ENCODE results near the gene GNAO1.
A peak's percentile ranks its signal among the peaks of the same experiment; 100 is the strongest.

The GNAO1 gene

DNA sequence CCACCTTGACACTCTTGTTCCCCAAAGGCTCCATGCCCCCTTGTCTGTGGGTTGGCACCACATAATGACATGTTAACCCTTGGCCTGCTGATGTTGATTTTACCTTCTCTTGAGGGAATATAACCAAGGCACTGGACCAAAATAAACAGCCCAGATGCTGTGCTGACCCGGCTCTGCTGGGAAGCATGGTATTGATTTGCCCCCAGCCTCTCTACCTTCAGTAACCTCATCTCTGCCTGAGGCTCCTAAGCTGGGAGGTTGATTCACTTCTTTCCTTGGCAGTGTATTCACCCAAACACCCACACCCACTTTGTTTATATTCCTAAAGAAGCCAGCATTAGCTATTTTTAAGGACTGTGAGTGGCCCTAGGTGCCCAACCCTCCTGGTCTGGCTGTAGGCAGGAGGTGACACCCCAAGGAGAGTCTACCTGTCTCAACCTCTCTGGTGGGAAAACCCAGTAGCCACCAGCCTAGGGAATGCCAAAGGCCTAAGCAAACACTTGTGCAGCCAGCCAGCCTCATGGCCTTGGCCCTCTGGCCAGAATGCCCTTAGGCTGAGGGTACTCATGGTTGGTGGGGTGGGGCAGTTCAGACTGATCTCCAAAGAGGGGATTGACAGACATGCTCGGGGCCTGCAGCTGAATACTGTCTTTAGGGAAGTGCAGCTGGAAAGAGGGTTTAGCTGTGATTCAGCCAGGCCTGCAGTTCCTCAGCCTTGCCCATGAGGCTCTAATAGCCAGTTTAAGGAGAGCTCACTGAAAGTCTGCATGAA is 42.7 kb downstream of the GNAO1 start:
- POLR2A ChIA-PET: no interaction called here
- no peak for TF ChIP-seq FOXM1 (IDR thresholded peaks at IDR 0.05; ENCODE audit: borderline replicate concordance)
- no peak for TF ChIP-seq SUZ12 (IDR thresholded peaks at IDR 0.05)
- no peak for TF ChIP-seq FOXA1 (IDR thresholded peaks at IDR 0.05)
- no peak for TF ChIP-seq SP1 (IDR thresholded peaks at IDR 0.05)
- TF ChIP-seq ARNT (IDR thresholded peaks at IDR 0.05): no peak
- no peak for TF ChIP-seq L3MBTL2 (conservative IDR thresholded peaks at IDR 0.05)
- no peak for TF ChIP-seq TARDBP (IDR thresholded peaks at IDR 0.05)
- no peak for TF ChIP-seq ZNF384 (IDR thresholded peaks at IDR 0.05)
- TF ChIP-seq LEF1 (IDR thresholded peaks at IDR 0.05; ENCODE audit: borderline replicate concordance): no peak
- TF ChIP-seq HDGF (IDR thresholded peaks at IDR 0.05; ENCODE audit: borderline replicate concordance): no peak
- no peak for TF ChIP-seq BHLHE40 (IDR thresholded peaks at IDR 0.05; ENCODE audit: borderline replicate concordance)
- TF ChIP-seq FOXK2 (IDR thresholded peaks at IDR 0.05): no peak
- TF ChIP-seq NFRKB (IDR thresholded peaks at IDR 0.05): no peak
- TF ChIP-seq, protein P1, sequence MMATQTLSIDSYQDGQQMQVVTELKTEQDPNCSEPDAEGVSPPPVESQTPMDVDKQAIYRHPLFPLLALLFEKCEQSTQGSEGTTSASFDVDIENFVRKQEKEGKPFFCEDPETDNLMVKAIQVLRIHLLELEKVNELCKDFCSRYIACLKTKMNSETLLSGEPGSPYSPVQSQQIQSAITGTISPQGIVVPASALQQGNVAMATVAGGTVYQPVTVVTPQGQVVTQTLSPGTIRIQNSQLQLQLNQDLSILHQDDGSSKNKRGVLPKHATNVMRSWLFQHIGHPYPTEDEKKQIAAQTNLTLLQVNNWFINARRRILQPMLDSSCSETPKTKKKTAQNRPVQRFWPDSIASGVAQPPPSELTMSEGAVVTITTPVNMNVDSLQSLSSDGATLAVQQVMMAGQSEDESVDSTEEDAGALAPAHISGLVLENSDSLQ (IDR thresholded peaks at IDR 0.05): no peak
- CTCF ChIA-PET: no interaction called here

DNA sequence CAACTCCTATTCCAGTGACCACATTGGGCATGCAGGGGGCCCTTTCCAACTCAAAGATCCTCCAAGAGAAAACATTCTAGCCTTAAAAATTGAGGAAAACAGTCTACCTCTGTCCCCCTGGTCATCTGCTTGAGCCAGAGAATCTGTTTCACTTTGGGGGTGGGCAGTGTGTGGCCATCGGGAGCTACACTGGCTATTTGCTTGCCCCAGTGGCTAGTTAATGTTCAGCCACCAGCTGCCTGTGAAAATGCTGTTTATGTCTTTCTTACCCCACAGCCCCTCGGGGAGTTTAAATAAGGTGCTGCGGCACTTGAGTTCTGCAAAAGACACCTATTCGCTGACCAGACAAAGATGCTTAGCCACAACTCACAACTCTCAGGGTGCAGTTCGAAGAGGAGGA is 43.4 kb downstream of the GNAO1 start:
- DNase-seq (ENCODE audit: extremely low spot score): no peak
- ChIA-PET POLR2A (no interaction called here), CTCF (no interaction called here)
- TF ChIP-seq BHLHE40 (IDR thresholded peaks at IDR 0.05; ENCODE audit: borderline replicate concordance): no peak
- no peak for TF ChIP-seq SUZ12 (IDR thresholded peaks at IDR 0.05)
- TF ChIP-seq CTBP1 (IDR thresholded peaks at IDR 0.05; ENCODE audit: borderline replicate concordance): no peak

More for the DNA sequence above, 42.7 kb downstream of the GNAO1 start:
- no peak for DNase-seq (ENCODE audit: extremely low spot score)

- CTCF ChIA-PET: interaction anchor here (0.7 kb wide), 1 partner anchor 115 kb away, joined by 4 read pairs; no protein-coding TSS in a partner anchor
- DNase-seq (ENCODE audit: extremely low spot score): no peak
- POLR2A ChIA-PET: no interaction called here
Measured at GRCh38 chr16:56237451-56237930, 46.2 kb downstream of the GNAO1 start.

DNA sequence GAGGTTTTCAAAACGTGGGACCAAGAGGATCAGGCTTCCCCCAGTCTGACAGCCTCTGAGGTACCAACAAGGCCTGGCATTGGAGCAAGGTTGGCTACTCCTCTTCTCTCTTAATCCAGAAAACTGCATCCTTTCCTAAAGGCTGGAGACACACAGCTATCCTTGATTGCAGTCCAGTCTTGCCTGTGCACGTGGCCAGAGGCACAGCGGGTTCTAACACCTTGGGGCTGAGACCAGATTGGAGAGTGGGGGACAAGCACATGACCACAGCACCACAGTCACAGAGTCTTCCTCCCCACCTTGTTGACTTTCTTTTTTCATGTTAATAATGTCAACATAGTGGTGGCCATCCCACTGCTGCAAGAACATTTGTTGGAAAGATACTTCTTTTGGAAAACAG is 46.9 kb downstream of the GNAO1 start:
- ChIA-PET POLR2A (no interaction called here), CTCF (interaction anchor here (0.7 kb wide), 1 partner anchor 114 kb away, joined by 4 read pairs; no protein-coding TSS in a partner anchor)
- DNase-seq (ENCODE audit: extremely low spot score): no peak
- no peak for TF ChIP-seq ZNF384 (IDR thresholded peaks at IDR 0.05)
- TF ChIP-seq L3MBTL2 (conservative IDR thresholded peaks at IDR 0.05): no peak
- no peak for TF ChIP-seq BHLHE40 (IDR thresholded peaks at IDR 0.05; ENCODE audit: borderline replicate concordance)
- TF ChIP-seq HDGF (IDR thresholded peaks at IDR 0.05; ENCODE audit: borderline replicate concordance): no peak
- no peak for TF ChIP-seq NFRKB (IDR thresholded peaks at IDR 0.05)
- TF ChIP-seq SP1 (IDR thresholded peaks at IDR 0.05): no peak
- TF ChIP-seq, protein P1 (IDR thresholded peaks at IDR 0.05): no peak
- TF ChIP-seq FOXA1 (IDR thresholded peaks at IDR 0.05): no peak
- TF ChIP-seq TARDBP (IDR thresholded peaks at IDR 0.05): no peak

More at GRCh38 chr16:56237451-56237930, 46.2 kb downstream of the GNAO1 start:
- TF ChIP-seq SP1 (IDR thresholded peaks at IDR 0.05): no peak
- TF ChIP-seq FOXK2 (IDR thresholded peaks at IDR 0.05): no peak
- no peak for TF ChIP-seq HDGF (IDR thresholded peaks at IDR 0.05; ENCODE audit: borderline replicate concordance)
- TF ChIP-seq FOXM1 (IDR thresholded peaks at IDR 0.05; ENCODE audit: borderline replicate concordance): no peak
- TF ChIP-seq BHLHE40 (IDR thresholded peaks at IDR 0.05; ENCODE audit: borderline replicate concordance): no peak
- no peak for TF ChIP-seq SUZ12 (IDR thresholded peaks at IDR 0.05)
- no peak for TF ChIP-seq NFRKB (IDR thresholded peaks at IDR 0.05)
- TF ChIP-seq, protein P1 (IDR thresholded peaks at IDR 0.05): no peak

DNA sequence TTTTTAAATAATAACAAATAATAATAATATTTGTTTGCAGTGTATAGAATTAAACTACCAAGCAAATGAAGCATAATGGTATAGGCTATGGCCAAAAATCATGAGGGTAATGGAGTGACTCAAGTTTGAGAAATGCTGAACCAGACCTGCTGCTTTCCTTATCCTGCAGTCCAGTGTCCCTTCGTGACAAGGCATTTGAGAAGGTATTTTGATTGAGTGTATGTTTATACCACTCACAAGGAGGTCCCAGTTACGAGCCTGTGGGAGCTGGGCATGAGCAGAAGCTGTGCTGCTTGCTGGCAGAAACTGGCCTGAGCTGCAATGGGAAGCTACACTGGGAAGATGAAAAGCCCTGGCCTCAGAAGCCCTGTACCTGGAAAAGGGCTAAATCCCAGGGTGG is 50.3 kb downstream of the GNAO1 start:
- ChIA-PET CTCF (no interaction called here), POLR2A (no interaction called here)
- TF ChIP-seq ARNT (IDR thresholded peaks at IDR 0.05): 0 out of 2 replicates have a peak, but pooled peaks have one; percentile 32
- no peak for TF ChIP-seq LEF1 (IDR thresholded peaks at IDR 0.05; ENCODE audit: borderline replicate concordance)
- no peak for TF ChIP-seq NFRKB (IDR thresholded peaks at IDR 0.05)
- no peak for TF ChIP-seq HDGF (IDR thresholded peaks at IDR 0.05; ENCODE audit: borderline replicate concordance)
- no peak for TF ChIP-seq TARDBP (IDR thresholded peaks at IDR 0.05)
- TF ChIP-seq ZNF384 (IDR thresholded peaks at IDR 0.05): no peak
- no peak for TF ChIP-seq FOXM1 (IDR thresholded peaks at IDR 0.05; ENCODE audit: borderline replicate concordance)
- TF ChIP-seq BHLHE40 (IDR thresholded peaks at IDR 0.05; ENCODE audit: borderline replicate concordance): no peak
- no peak for TF ChIP-seq ELF4 (IDR thresholded peaks at IDR 0.05)
- DNase-seq (ENCODE audit: extremely low spot score): no peak

DNA sequence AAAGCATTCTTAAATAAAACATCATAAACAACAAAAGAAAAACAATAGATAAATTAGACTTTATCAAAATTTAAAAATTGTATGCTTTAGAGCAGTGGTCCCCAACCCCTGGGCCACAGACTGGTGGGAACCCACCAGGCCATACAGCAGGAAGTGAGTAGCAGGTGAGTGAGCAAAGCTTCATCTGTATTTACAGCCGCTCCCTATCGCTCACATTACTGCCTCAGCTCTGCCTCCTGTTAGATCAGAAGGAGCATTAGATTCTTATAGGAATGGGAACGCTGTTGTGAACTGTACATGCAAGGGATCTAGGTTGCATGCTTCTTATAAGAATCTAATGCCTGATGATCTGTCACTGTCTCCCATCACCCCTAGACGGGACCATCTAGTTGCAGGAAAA is 51.5 kb downstream of the GNAO1 start:
- POLR2A ChIA-PET: no interaction called here
- CTCF ChIA-PET: no interaction called here
- TF ChIP-seq ELF4 (IDR thresholded peaks at IDR 0.05) (no peak), SUZ12 (IDR thresholded peaks at IDR 0.05) (no peak), ZNF384 (IDR thresholded peaks at IDR 0.05) (no peak), TARDBP (IDR thresholded peaks at IDR 0.05) (no peak)
- TF ChIP-seq, protein P1 (IDR thresholded peaks at IDR 0.05): no peak
- DNase-seq (ENCODE audit: extremely low spot score): no peak
